ENCODE results near the gene ACOT2. TPM values are rescaled to one million over a fixed set of nuclear protein-coding genes. Genes with fewer than 3 reads are reported as not detected.

ACOT2 gene
- polyA plus RNA-seq, 1 experiment, result 70.2 TPM

DNA sequence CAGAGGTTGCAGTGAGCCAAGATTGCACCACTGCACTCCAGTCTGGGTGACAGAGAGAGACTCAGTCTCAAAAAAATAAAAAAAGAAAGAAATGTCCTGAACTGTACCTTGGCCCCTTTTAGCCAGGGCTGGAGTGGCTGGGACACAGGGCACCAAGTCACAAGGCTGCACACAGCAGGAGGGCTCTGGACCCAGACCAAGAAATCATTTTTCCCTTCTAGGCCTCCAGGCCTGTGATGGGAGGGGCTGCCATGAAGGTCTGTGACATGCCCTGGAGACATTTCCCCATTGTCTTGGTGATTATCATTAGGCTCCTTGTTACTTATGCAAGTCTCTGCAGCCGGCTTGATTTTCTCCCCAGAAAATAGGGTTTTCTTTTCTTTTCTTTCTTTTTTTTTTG, 38.2 kb downstream of the ACOT2 start:
- H3K36me3 ChIP-seq (ENCODE audit: control insufficient read depth, insufficient read depth, low read length), result no peaks in the 10 kb centered on the region
- TF ChIP-seq CTCF (IDR thresholded peaks at IDR 0.05; ENCODE audit: insufficient read depth, low read depth, low read length), result no peak
- no peak overlapping the region for H3K4me3 ChIP-seq (ENCODE audit: low read depth, low read length)
- no peak for DNase-seq (ENCODE audit: low read depth)
- CTCF ChIA-PET, result no interaction called here
- POLR2A ChIA-PET, result no interaction called here
- H3K27me3 ChIP-seq (ENCODE audit: control insufficient read depth, insufficient read depth, low read length), result no peaks in the 10 kb centered on the region

- Histone ChIP-seq H3K27me3 (ENCODE audit: control insufficient read depth, insufficient read depth, low read length) (no peaks in the 10 kb centered on the region), H3K4me3 (ENCODE audit: low read depth, low read length) (no peak overlapping the region), H3K36me3 (ENCODE audit: control insufficient read depth, insufficient read depth, low read length) (no peaks in the 10 kb centered on the region)
- ChIA-PET CTCF (no interaction called here), POLR2A (interaction anchor here (0.6 kb wide), 1 partner anchor 16 kb away, joined by 15 read pairs; no protein-coding TSS in a partner anchor)
- no peak for TF ChIP-seq CTCF (IDR thresholded peaks at IDR 0.05; ENCODE audit: insufficient read depth, low read depth, low read length)
- DNase-seq (ENCODE audit: low read depth), result no peak
These were observed 41.7 kb downstream of the ACOT2 start for GRCh38 chr14:73610687-73611086.

GRCh38 chr14:73612339-73613045, 43.5 kb downstream of the ACOT2 start, which contains the start of gene ACOT6:
ACOT6 (plus strand) TSS chr14:73612517; CDS start chr14:73612572, 55 bp downstream.
- Histone ChIP-seq H3K36me3 (ENCODE audit: control insufficient read depth, insufficient read depth, low read length) (no peaks in the 10 kb centered on the region), H3K4me3 (ENCODE audit: low read depth, low read length) (peak within 1 kb of the TSS; percentile 57), H3K27me3 (ENCODE audit: control insufficient read depth, insufficient read depth, low read length) (no peaks in the 10 kb centered on the region)
- DNase-seq (ENCODE audit: low read depth), result peak; percentile 10
- TF ChIP-seq CTCF (IDR thresholded peaks at IDR 0.05; ENCODE audit: insufficient read depth, low read depth, low read length), result no peak
- ChIA-PET CTCF (interaction anchor here (0.7 to 1.4 kb wide), 5 partner anchors 20 to 120 kb away, joined by 3 to 6 read pairs (median 3); no protein-coding TSS in a partner anchor), POLR2A (interaction anchor here (0.5 kb wide), 1 partner anchor 351 kb away, joined by 16 read pairs; no protein-coding TSS in a partner anchor)

GRCh38 chr14:73613046-73613383, 44.0 kb downstream of the ACOT2 start:
- no peak for TF ChIP-seq CTCF (IDR thresholded peaks at IDR 0.05; ENCODE audit: insufficient read depth, low read depth, low read length)
- CTCF ChIA-PET, result interaction anchor here (0.7 to 1.4 kb wide), 4 partner anchors 20 to 121 kb away, joined by 3 to 6 read pairs (median 4); no protein-coding TSS in a partner anchor
- POLR2A ChIA-PET, result interaction anchor here (0.5 kb wide), 1 partner anchor 352 kb away, joined by 16 read pairs; no protein-coding TSS in a partner anchor
- DNase-seq (ENCODE audit: low read depth), result no peak
- no peaks in the 10 kb centered on the region for H3K27me3 ChIP-seq (ENCODE audit: control insufficient read depth, insufficient read depth, low read length)
- peak overlapping the region; percentile 57 for H3K4me3 ChIP-seq (ENCODE audit: low read depth, low read length)
- no peaks in the 10 kb centered on the region for H3K36me3 ChIP-seq (ENCODE audit: control insufficient read depth, insufficient read depth, low read length)

GRCh38 chr14:73613419-73613963, 44.5 kb downstream of the ACOT2 start:
- ChIA-PET CTCF (interaction anchor here (1.1 to 1.4 kb wide), 3 partner anchors 19 to 106 kb away, joined by 3 to 6 read pairs (median 6); no protein-coding TSS in a partner anchor), POLR2A (interaction anchor here (0.5 kb wide), 1 partner anchor 352 kb away, joined by 16 read pairs; no protein-coding TSS in a partner anchor)
- Histone ChIP-seq H3K4me3 (ENCODE audit: low read depth, low read length) (no peak overlapping the region), H3K36me3 (ENCODE audit: control insufficient read depth, insufficient read depth, low read length) (no peaks in the 10 kb centered on the region), H3K27me3 (ENCODE audit: control insufficient read depth, insufficient read depth, low read length) (no peaks in the 10 kb centered on the region)
- no peak for DNase-seq (ENCODE audit: low read depth)
- TF ChIP-seq CTCF (IDR thresholded peaks at IDR 0.05; ENCODE audit: insufficient read depth, low read depth, low read length), result no peak

Data from BJ (cell line).